Osteoblast (primary cell): ENCODE data around the gene MCM5. TPM values are rescaled to one million over a fixed set of nuclear protein-coding genes. Genes with fewer than 3 reads are reported as not detected.
"Not testable (repeated sequence)": the region's sequence is repeated elsewhere in the genome, so short reads cannot be mapped to it uniquely, and the experiment has no call there.

Experiments
- DNase-seq: peaks from one replicate; pipeline ENCODE4 v3.0.0; 2011; ENCODE audit warnings: low spot score, mixed read lengths; ENCODE audit not compliant: insufficient read length; ENCODE audit errors: missing footprints
- H2AFZ ChIP-seq: 2 replicates; pipeline ENCODE4 v1.6.0; 2011; ENCODE audit warnings: mild to moderate bottlenecking, low read length
- H3K27ac ChIP-seq: 2 replicates; pipeline ENCODE4 v1.5.1; 2011; ENCODE audit warnings: mild to moderate bottlenecking, low read depth, low read length, moderate library complexity
- H3K27me3 ChIP-seq: 2 replicates; pipeline ENCODE4 v1.6.0; 2012; ENCODE audit warnings: mild to moderate bottlenecking, control low read depth, inconsistent platforms, low read length, moderate library complexity; ENCODE audit not compliant: insufficient read depth
- H3K36me3 ChIP-seq: 2 replicates; pipeline ENCODE4 v1.5.1; 2011; ENCODE audit warnings: mild to moderate bottlenecking, low read length, control low read depth, moderate library complexity; ENCODE audit not compliant: insufficient read depth
- H3K4me1 ChIP-seq: 2 replicates; pipeline ENCODE4 v1.5.1; 2011; ENCODE audit warnings: mild to moderate bottlenecking, low read length, control low read depth, moderate library complexity; ENCODE audit not compliant: insufficient read depth
- H3K4me2 ChIP-seq: 2 replicates; pipeline ENCODE4 v1.6.0; 2011; ENCODE audit warnings: mild to moderate bottlenecking, low read length; ENCODE audit not compliant: insufficient read depth
- H3K4me3 ChIP-seq: fragments of 200-600 bp; sonication (generic); 3 replicates; pipeline ENCODE4 v1.5.1; 2012; ENCODE audit warnings: mild to moderate bottlenecking, low read length, inconsistent platforms; ENCODE audit not compliant: insufficient read depth
- H3K79me2 ChIP-seq: 2 replicates; pipeline ENCODE4 v1.6.0; 2012; ENCODE audit warnings: mild to moderate bottlenecking, low read length, control low read depth, inconsistent platforms; ENCODE audit not compliant: insufficient read depth
- H3K9me3 ChIP-seq: 2 replicates; pipeline ENCODE4 v1.5.1; 2011; ENCODE audit warnings: low read depth, low read length, control low read depth
- H4K20me1 ChIP-seq: 2 replicates; pipeline ENCODE4 v1.6.0; 2012; ENCODE audit warnings: mild to moderate bottlenecking, low read length, control low read depth; ENCODE audit not compliant: insufficient read depth
- CTCF ChIP-seq: IDR thresholded peaks from 2 replicates; pipeline ENCODE4 v1.5.1; 2011; ENCODE audit warnings: mild to moderate bottlenecking, low read depth, low read length, moderate library complexity; ENCODE audit errors: extremely low read depth
- total RNA-seq: library from RNA; depleted of rRNA; stranded (reverse); fragments of >200 nt; gene quantifications from 2 replicates; pipeline ENCODE4 v1.2.3, GENCODE V29; 2012

The MCM5 gene
- total RNA-seq, 1 donor, result 12.7 TPM

DNA sequence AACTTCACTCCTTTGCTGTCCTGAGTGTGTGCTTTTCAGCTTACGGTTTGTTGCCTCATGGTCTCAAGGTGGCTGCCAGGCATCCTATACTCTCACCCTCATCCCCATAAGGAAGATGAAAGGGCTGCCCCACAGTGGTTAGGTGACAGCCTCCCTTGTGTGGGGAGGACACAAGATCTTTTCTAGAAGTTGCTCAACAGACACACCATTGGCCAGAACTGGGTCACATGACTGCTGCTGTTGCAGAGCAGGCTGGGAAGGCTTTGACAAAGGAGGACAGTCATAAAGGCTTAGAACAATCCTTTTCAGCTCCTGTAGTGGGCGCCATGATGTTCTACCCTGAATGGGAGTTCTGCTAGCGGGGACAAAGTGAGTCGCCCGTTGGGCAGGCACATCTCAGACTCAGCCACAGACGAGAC, 71.0 kb downstream of the MCM5 start:
- Histone ChIP-seq H3K36me3 (no peaks in the 10 kb centered on the region), H3K27ac (no peak overlapping the region), H3K79me2 (no peaks in the 10 kb centered on the region), H2AFZ (no peak overlapping the region), H3K4me1 (peaks cover 3% of the 10 kb centered on the region), H3K27me3 (no peaks in the 10 kb centered on the region), H3K4me3 (no peak overlapping the region), H4K20me1 (no peaks in the 10 kb centered on the region), H3K9me3 (no peaks in the 10 kb centered on the region), H3K4me2 (no peak overlapping the region)
- peak; percentile 17 for DNase-seq
- peak; percentile 16 for TF ChIP-seq CTCF

DNA sequence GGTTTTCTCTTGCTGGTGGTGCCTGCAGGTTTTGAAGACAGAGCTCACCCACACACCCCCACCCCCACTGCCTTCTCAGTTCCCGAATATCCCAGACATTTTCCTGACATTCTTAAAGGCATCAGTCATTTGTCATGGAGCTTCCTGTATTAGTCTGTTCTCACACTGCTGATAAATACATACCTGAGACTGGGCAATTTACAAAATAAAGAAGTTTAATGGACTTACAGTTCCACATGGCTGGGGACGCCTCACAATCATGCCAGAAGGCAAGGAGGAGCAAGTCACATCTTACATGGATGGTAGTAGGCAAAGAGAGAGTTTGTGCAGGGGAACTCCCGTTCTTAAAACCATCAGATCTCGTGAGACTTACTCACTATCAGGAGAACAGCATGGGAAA, 71.6 kb downstream of the MCM5 start:
- H3K4me3 ChIP-seq, H3K9me3 ChIP-seq, H3K27ac ChIP-seq, H2AFZ ChIP-seq, H3K4me1 ChIP-seq, H3K27me3 ChIP-seq, H4K20me1 ChIP-seq, DNase-seq, H3K36me3 ChIP-seq, H3K79me2 ChIP-seq, H3K4me2 ChIP-seq: not testable (repeated sequence)

GRCh38 chr22:35472488-35472887, 72.5 kb downstream of the MCM5 start:
- no peaks in the 10 kb centered on the region for H3K9me3 ChIP-seq
- H3K79me2 ChIP-seq, result no peaks in the 10 kb centered on the region
- H3K27ac ChIP-seq, result no peak overlapping the region
- no peak overlapping the region for H3K4me2 ChIP-seq
- no peaks in the 10 kb centered on the region for H4K20me1 ChIP-seq
- H3K4me3 ChIP-seq, result no peak overlapping the region
- H2AFZ ChIP-seq, result no peak overlapping the region
- peaks cover 3% of the 10 kb centered on the region for H3K4me1 ChIP-seq
- no peaks in the 10 kb centered on the region for H3K36me3 ChIP-seq
- TF ChIP-seq CTCF, result no peak
- DNase-seq, result peak; percentile 27
- no peaks in the 10 kb centered on the region for H3K27me3 ChIP-seq

DNA sequence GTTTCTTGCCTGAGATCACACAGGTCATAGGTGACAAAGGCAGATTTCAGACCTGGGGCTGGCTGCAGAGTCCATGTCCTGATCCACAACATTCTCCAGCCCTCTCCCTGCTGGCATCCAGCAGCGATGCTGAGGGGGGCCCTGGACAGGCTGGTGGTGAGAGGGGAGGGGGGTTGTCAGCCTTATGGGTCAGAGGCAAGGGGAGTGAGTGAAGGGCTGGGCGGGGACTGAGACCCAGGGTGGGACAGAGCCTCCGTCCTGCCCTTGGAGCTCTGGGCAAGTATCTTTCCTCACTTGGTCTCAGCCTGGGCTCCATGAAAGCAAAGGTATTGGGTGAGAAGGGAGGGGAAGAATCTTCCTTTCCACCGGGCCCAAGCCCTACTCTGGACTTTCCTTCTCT, 74.0 kb downstream of the MCM5 start:
- no peak overlapping the region for H3K4me2 ChIP-seq
- H3K36me3 ChIP-seq, result no peaks in the 10 kb centered on the region
- peaks cover 6% of the 10 kb centered on the region for H3K4me1 ChIP-seq
- no peak for TF ChIP-seq CTCF
- no peaks in the 10 kb centered on the region for H3K27me3 ChIP-seq
- H3K4me3 ChIP-seq, result no peak overlapping the region
- no peaks in the 10 kb centered on the region for H4K20me1 ChIP-seq
- no peak overlapping the region for H3K27ac ChIP-seq
- no peaks in the 10 kb centered on the region for H3K9me3 ChIP-seq
- no peak for DNase-seq
- H2AFZ ChIP-seq, result no peak overlapping the region
- no peaks in the 10 kb centered on the region for H3K79me2 ChIP-seq

Other genes starting within 250 kb of the MCM5 start
- gene HMGXB4, start 142.6 kb upstream of the MCM5 start, total RNA-seq, result 19.2 and 20.9 TPM in 2 replicates
- 118 and 131 TPM in 2 replicates for gene TOM1, start 100.2 kb upstream of the MCM5 start, total RNA-seq
- 411 and 475 TPM in 2 replicates for gene HMOX1, start 19.0 kb upstream of the MCM5 start, total RNA-seq
- under 0.01 and 0.29 TPM in 2 replicates for gene RASD2, start 140.7 kb downstream of the MCM5 start, total RNA-seq
- 0.36 TPM in 1 of 2 replicates, not detected in the other for gene MB, start 217.2 kb downstream of the MCM5 start, total RNA-seq
- 40.7 and 51.8 TPM in 2 replicates for gene APOL6, start 248.3 kb downstream of the MCM5 start, total RNA-seq